HEK293 (cell line): ENCODE measurements around the gene ZHX3.

Experiments
- CTCF ChIP-seq: fragments of 450-650 bp; formaldehyde crosslinking; IDR thresholded peaks from 2 replicates; pipeline ENCODE4 v1.5.1; 2016; ENCODE audit warnings: missing biosample characterization, missing genetic modification characterization
- GFI1B ChIP-seq: fragments of 450-650 bp; formaldehyde crosslinking; IDR thresholded peaks from 2 replicates; pipeline ENCODE4 v1.5.1; 2016; ENCODE audit warnings: missing biosample characterization, missing genetic modification characterization
- GLIS2 ChIP-seq: fragments of 450-650 bp; formaldehyde crosslinking; IDR thresholded peaks from 2 replicates; pipeline ENCODE4 v1.5.1; 2016; ENCODE audit warnings: missing biosample characterization, missing genetic modification characterization
- MEIS1 ChIP-seq: sonication (generic); formaldehyde crosslinking; IDR thresholded peaks from 2 replicates; pipeline ENCODE4 v1.8.1; 2022; ENCODE audit warnings: missing genetic modification reagents, mild to moderate bottlenecking, borderline replicate concordance
- REST ChIP-seq: fragments of 450-650 bp; formaldehyde crosslinking; IDR thresholded peaks from 2 replicates; pipeline ENCODE4 v1.5.1; 2016; ENCODE audit warnings: missing biosample characterization, missing genetic modification characterization
- ZBTB1 ChIP-seq: fragments of 450-650 bp; formaldehyde crosslinking; IDR thresholded peaks from 2 replicates; pipeline ENCODE4 v1.5.1; 2016; ENCODE audit warnings: missing biosample characterization, missing genetic modification characterization
- ZNF140 ChIP-seq: fragments of 450-650 bp; formaldehyde crosslinking; IDR thresholded peaks from 2 replicates; pipeline ENCODE4 v1.5.1; 2016; ENCODE audit warnings: missing biosample characterization, missing genetic modification characterization
- ZNF223 ChIP-seq: fragments of 450-650 bp; formaldehyde crosslinking; IDR thresholded peaks from 2 replicates; pipeline ENCODE4 v1.5.1; 2016; ENCODE audit warnings: missing biosample characterization, missing genetic modification characterization
- ZNF530 ChIP-seq: fragments of 450-650 bp; formaldehyde crosslinking; IDR thresholded peaks from 2 replicates; pipeline ENCODE4 v1.5.1; 2016; ENCODE audit warnings: low read depth, missing biosample characterization, missing genetic modification characterization
- ZNF558 ChIP-seq: fragments of 450-650 bp; formaldehyde crosslinking; IDR thresholded peaks from 2 replicates; pipeline ENCODE4 v1.5.1; 2016; ENCODE audit warnings: missing biosample characterization, missing genetic modification characterization
- ZNF571 ChIP-seq: fragments of 450-650 bp; formaldehyde crosslinking; IDR thresholded peaks from 2 replicates; pipeline ENCODE4 v1.5.0; 2017; ENCODE audit warnings: missing biosample characterization, missing genetic modification characterization
- ZNF580 ChIP-seq: fragments of 450-650 bp; formaldehyde crosslinking; IDR thresholded peaks from 2 replicates; pipeline ENCODE4 v1.5.1; 2016; ENCODE audit warnings: missing biosample characterization, missing genetic modification characterization
- ZNF707 ChIP-seq: fragments of 450-650 bp; formaldehyde crosslinking; IDR thresholded peaks from 2 replicates; pipeline ENCODE4 v1.5.1; 2016; ENCODE audit warnings: missing biosample characterization, missing genetic modification characterization

- no peak for TF ChIP-seq ZNF140 (tag by site-specific recombination)
- TF ChIP-seq ZNF530 (tag by site-specific recombination), result no peak
- no peak for TF ChIP-seq CTCF (tag by site-specific recombination)
- TF ChIP-seq GFI1B (tag by site-specific recombination), result no peak
- no peak for TF ChIP-seq ZNF558 (tag by site-specific recombination)
- TF ChIP-seq ZBTB1, result no peak
- TF ChIP-seq GLIS2 (tag by site-specific recombination), result no peak
- no peak for TF ChIP-seq REST (tag by site-specific recombination)
- no peak for TF ChIP-seq ZNF223 (tag by site-specific recombination)
- TF ChIP-seq ZNF707 (tag by site-specific recombination), result no peak
- TF ChIP-seq ZNF580 (tag by site-specific recombination), result no peak
- no peak for TF ChIP-seq MEIS1
- TF ChIP-seq ZNF571, result no peak
Measured at GRCh38 chr20:41290804-41291389, 26.6 kb downstream of the ZHX3 start.
